Adipocyte (in vitro differentiated cells): ENCODE results near the gene RNF123.
A peak's percentile ranks its signal among the peaks of the same experiment; 100 is the strongest.

ENCODE experiments used
- DNase-seq: peaks from one replicate; pipeline ENCODE4 v3.0.0-alpha.2; 2015; ENCODE audit warnings: low read depth
- H3K27me3 ChIP-seq: replicated peaks from 2 replicates; pipeline ENCODE4 v1.7.0; 2013; ENCODE audit warnings: mild to moderate bottlenecking, low read length, moderate library complexity; ENCODE audit not compliant: control insufficient read depth, insufficient read depth
- H3K36me3 ChIP-seq: 2 replicates; pipeline ENCODE4 v1.7.0; 2013; ENCODE audit warnings: low read length, mild to moderate bottlenecking, moderate library complexity; ENCODE audit not compliant: control insufficient read depth, insufficient read depth, severe bottlenecking
- H3K4me1 ChIP-seq: 2 replicates; pipeline ENCODE4 v1.7.0; 2013; ENCODE audit warnings: mild to moderate bottlenecking, low read length, moderate library complexity; ENCODE audit not compliant: control insufficient read depth, insufficient read depth
- H3K4me3 ChIP-seq: 2 replicates; pipeline ENCODE4 v1.7.0; 2013; ENCODE audit warnings: mild to moderate bottlenecking, low read length, moderate library complexity
- H3K9ac ChIP-seq: 2 replicates; pipeline ENCODE4 v1.7.0; 2013; ENCODE audit warnings: mild to moderate bottlenecking, low read length, moderate library complexity
- H3K9me3 ChIP-seq: 2 replicates; pipeline ENCODE4 v1.7.0; 2013; ENCODE audit warnings: mild to moderate bottlenecking, low read length, moderate library complexity; ENCODE audit not compliant: control insufficient read depth

Gene RNF123

DNA sequence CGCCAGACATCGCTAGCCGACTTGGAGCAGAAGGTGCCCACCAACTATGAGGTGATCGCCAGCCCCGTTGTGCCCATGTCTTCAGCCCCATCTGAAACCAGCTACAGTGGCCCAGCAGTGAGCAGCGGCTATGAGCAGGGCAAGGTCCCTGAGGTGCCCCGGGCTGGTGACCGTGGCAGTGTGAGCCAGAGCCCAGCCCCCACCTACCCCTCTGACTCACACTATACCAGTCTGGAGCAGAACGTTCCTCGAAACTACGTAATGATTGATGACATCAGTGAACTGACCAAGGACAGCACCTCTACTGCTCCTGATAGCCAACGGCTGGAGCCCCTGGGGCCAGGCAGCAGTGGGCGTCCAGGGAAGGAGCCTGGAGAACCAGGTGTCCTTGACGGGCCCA, 28.1 kb upstream of the RNF123 start:
- Histone ChIP-seq H3K27me3 (peaks cover 44% of the 10 kb centered on the region), H3K9me3 (no peaks in the 10 kb centered on the region), H3K36me3 (no peaks in the 10 kb centered on the region), H3K4me3 (no peak overlapping the region), H3K9ac (no peak overlapping the region), H3K4me1 (no peaks in the 10 kb centered on the region)
- no peak for DNase-seq

DNA sequence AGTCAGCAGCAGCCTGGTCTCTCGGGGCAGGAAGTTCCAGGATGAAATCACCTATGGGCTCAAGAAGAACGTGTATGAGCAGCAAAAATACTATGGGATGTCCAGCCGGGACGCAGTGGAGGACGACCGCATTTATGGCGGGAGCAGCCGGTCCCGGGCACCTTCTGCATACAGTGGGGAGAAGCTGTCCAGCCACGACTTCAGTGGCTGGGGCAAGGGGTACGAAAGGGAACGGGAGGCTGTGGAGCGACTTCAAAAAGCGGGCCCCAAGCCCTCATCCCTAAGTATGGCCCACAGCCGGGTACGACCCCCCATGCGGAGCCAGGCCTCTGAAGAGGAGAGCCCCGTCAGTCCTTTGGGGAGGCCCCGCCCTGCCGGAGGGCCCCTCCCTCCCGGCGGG, 27.3 kb upstream of the RNF123 start:
- no peak overlapping the region for H3K4me3 ChIP-seq
- H3K27me3 ChIP-seq = peaks cover 39% of the 10 kb centered on the region
- H3K9me3 ChIP-seq = no peaks in the 10 kb centered on the region
- no peak for DNase-seq
- H3K9ac ChIP-seq = no peak overlapping the region
- no peaks in the 10 kb centered on the region for H3K36me3 ChIP-seq
- H3K4me1 ChIP-seq = peaks cover 3% of the 10 kb centered on the region

DNA sequence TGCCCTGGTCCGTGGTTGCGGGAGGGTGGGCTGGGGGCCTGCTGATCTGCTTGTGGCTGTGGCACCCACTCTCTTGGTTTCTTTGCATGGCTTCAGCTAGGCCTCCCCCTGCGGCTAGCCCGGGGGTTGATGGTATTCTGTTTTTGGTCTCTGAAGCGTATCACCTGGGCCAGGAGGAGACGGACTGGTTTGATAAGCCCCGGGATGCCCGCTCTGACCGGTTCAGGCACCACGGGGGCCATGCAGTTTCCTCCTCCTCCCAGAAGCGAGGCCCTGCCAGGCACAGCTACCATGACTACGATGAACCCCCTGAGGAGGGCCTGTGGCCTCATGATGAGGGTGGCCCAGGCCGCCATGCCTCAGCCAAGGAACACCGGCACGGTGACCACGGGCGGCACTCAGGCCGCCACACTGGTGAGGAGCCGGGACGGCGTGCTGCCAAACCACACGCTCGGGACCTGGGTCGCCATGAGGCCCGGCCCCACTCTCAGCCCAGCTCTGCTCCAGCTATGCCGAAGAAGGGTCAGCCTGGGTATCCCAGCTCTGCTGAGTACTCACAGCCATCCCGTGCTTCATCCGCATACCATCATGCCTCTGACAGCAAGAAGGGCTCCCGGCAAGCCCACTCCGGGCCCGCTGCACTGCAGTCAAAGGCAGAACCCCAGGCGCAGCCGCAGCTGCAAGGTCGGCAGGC, 26.5 kb upstream of the RNF123 start:
- Histone ChIP-seq H3K4me3 (no peak overlapping the region), H3K4me1 (peaks cover 5% of the 10 kb centered on the region), H3K27me3 (peaks cover 37% of the 10 kb centered on the region), H3K36me3 (no peaks in the 10 kb centered on the region), H3K9me3 (no peaks in the 10 kb centered on the region), H3K9ac (no peak overlapping the region)
- DNase-seq = no peak

DNA sequence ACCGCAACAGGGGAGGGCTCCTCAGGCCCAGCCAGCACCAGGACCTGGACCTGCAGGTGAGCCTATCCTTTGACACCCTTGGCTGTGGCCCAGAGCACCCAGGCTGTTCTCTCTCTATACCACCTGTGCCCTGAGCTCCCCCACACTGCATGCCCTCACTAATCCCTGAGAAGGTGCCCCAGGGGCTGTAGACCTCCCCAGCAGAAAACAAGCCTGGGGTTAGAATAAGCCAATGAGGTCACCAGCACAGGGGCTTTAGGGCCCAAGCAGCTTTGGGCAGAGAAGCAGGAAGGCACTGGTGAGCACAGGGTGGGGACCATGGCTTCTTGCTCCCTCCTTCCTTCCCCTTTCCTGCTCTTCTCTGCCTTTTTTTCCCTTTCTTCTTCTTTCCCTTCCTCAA, 25.5 kb upstream of the RNF123 start:
- Histone ChIP-seq H3K9me3 (no peaks in the 10 kb centered on the region), H3K27me3 (peaks cover 29% of the 10 kb centered on the region), H3K4me3 (no peak overlapping the region), H3K9ac (no peak overlapping the region), H3K4me1 (peaks cover 13% of the 10 kb centered on the region), H3K36me3 (no peaks in the 10 kb centered on the region)
- DNase-seq = no peak

DNA sequence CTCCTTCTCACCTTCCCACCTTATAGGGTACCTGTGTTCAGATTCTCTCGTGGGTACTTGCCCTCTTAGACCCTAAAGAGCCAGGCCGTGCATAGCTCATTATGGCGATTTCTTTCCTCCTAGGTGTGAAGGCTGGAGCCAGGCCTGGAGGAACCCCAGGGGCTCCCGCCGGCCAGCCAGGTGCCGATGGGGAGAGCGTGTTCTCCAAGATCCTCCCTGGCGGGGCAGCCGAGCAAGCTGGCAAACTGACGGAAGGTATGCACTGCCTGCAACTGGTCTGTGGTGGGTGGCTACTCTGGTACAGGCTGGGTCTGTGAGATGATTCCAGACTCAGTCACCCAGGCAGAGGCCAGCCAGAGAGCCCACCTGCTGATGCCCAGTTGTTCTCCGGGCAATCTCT, 25.1 kb upstream of the RNF123 start:
- Histone ChIP-seq H3K9me3 (no peaks in the 10 kb centered on the region), H3K9ac (no peak overlapping the region), H3K4me3 (no peak overlapping the region), H3K36me3 (no peaks in the 10 kb centered on the region), H3K27me3 (peaks cover 25% of the 10 kb centered on the region), H3K4me1 (peaks cover 18% of the 10 kb centered on the region)
- no peak for DNase-seq

DNA sequence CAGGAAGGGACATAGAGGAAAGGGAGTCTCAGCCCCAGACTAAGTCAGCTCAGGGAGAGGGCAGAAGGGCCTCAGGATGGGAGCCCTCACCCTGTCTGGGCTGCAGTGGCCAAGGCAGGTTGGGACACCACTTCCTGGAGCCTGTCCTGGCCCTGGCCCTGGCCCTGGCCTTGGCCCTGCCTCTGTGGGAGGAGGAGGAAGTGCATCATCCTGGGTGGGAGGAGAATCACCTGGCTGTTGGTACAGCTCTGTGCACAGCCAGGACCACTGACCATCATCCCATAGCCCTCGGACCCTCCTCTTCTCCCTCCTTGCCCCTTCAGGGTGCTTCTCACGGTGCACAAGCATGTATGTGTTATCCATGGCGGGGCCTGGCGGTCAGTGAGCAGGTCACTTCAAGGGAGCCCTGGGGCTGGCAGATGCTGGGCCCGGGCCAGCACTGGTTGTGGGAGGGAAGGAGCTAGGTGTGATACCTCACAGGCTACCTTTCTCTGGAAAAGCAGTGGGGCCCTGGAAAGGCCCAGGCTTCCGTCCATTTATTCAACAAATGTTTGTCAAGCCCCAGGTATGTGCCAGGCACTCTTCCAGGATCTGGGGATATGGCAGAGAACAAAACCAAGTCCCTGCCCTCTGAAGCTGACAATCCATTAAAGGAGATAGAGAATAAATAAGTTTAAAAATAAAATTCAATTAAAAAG, 23.4 kb upstream of the RNF123 start:
- DNase-seq = no peak
- H3K9me3 ChIP-seq = no peaks in the 10 kb centered on the region
- peaks cover 18% of the 10 kb centered on the region for H3K27me3 ChIP-seq
- no peaks in the 10 kb centered on the region for H3K36me3 ChIP-seq
- H3K4me3 ChIP-seq = no peak overlapping the region
- peaks cover 23% of the 10 kb centered on the region for H3K4me1 ChIP-seq
- no peak overlapping the region for H3K9ac ChIP-seq

DNA sequence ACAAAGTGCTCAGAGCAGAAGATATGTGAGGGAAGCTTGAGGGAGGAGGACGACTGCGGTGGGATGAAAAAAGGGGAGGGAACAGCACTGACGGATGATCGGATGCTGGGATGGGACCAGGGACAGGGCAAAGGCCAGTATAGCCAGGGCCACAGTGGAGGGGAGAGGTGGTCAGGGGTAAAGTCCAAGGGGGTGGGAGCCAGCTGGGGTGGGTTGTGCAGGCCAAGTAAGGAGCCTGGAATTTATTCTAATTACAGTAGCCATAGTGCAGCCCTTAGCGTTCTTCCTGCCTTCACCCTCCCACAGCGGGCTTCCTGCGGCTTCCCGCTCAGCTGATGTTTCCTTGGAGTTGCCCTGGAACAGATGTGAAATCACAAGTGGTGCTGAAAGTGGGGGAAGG, 22.8 kb upstream of the RNF123 start:
- H3K4me3 ChIP-seq = no peak overlapping the region
- H3K4me1 ChIP-seq = peaks cover 23% of the 10 kb centered on the region
- no peaks in the 10 kb centered on the region for H3K9me3 ChIP-seq
- no peak for DNase-seq
- H3K27me3 ChIP-seq = peaks cover 18% of the 10 kb centered on the region
- H3K36me3 ChIP-seq = no peaks in the 10 kb centered on the region
- no peak overlapping the region for H3K9ac ChIP-seq

DNA sequence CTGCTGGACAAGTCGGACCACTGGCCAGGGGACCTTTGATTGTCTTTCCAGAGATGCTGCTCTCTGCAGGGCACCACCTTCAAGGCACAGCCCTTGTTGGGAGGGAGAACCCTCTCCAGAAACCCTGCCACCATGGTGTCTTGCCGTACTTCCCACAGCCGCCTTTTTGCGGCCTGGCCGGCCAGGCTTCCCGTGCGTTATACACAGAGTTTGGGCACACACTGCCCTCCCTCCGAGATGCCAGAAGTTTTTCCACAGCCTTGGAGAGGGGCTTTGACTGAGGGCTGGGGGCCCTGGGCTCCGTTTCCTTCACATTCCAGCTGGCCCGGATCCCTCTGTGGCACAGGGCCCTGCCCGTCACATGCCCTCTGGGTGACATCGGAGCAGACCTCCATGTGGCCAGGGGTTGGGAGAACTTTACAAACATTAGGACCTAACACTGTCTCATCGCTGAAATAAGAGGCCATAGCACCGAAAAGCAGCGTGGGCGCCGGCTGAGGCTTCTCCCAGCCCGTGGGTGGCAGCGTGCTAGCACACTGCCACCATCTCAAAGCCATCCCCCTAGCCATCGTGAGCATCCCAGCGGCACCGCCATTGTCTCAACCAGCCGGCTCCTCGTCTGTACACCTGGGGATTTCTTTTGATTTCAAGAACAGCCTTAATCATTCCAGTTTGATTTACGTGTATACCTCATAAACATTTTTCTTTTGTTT, 21.5 kb upstream of the RNF123 start:
- no peaks in the 10 kb centered on the region for H3K9me3 ChIP-seq
- H3K36me3 ChIP-seq = no peaks in the 10 kb centered on the region
- no peak overlapping the region for H3K9ac ChIP-seq
- DNase-seq = no peak
- peaks cover 23% of the 10 kb centered on the region for H3K4me1 ChIP-seq
- H3K4me3 ChIP-seq = no peak overlapping the region
- peaks cover 15% of the 10 kb centered on the region for H3K27me3 ChIP-seq

DNA sequence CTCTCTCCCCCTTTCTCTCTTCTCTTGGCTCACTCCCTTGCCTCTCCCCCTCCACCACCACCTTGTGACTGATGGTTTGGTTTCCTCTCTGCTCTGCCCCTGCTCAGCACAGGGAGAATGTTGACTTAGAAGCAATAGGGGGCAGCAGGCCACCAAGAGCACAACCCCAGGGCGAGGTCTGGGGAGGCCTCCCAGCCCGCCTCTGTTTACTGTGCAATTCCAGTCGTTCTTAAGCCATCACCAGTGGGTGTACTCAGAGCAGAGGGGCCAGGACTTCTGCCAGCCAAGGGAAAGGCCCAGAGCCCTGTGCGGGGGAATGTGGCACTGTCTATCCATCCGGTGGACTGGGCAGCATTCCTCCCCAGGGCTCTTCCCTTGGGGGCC, 21.0 kb upstream of the RNF123 start:
- H3K4me3 ChIP-seq = no peak overlapping the region
- no peaks in the 10 kb centered on the region for H3K9me3 ChIP-seq
- H3K9ac ChIP-seq = no peak overlapping the region
- no peak for DNase-seq
- H3K4me1 ChIP-seq = peaks cover 27% of the 10 kb centered on the region
- H3K27me3 ChIP-seq = peaks cover 13% of the 10 kb centered on the region
- no peaks in the 10 kb centered on the region for H3K36me3 ChIP-seq

DNA sequence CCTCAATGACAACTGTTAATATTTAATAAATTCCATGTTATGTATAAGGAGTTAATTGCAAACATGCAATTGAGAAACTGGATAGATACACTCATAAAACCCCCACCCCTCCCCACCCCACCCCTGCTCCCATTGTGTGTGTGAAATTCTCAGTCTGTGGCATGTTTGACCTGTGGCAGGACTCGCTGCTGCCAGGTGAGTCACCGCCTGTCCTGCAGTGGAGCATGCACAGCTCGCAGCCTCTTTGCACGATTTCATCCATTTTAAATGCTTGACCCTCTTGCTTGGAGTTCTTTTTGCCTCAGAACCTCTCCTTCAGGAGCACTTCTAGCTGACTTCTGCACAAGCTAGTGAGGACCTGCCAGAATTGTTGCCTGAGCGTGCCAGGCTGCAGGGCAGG, 20.5 kb upstream of the RNF123 start:
- Histone ChIP-seq H3K9me3 (no peaks in the 10 kb centered on the region), H3K4me1 (peaks cover 28% of the 10 kb centered on the region), H3K27me3 (peaks cover 9% of the 10 kb centered on the region), H3K36me3 (no peaks in the 10 kb centered on the region), H3K9ac (peak overlapping the region; percentile 5), H3K4me3 (no peak overlapping the region)
- DNase-seq = peak; percentile 9

DNA sequence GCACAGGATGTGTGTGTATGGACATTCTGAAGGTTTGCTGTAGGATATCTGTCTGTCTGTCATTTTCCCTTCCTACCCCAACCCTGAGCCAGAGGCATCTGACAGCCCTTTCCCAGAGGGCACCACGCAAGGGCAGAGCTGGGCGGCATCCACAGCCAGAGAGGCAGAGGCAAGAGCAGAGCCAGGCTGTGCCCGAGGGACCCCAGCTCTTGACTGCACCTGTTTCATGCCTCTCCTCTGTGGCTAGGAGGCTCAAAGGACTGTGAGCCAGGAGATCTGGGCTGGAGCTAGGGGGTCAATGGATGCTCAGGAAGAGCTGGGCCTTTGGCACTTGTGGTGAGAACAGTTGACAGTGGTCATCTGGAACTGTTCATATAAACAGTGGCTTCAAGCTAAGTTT, 20.0 kb upstream of the RNF123 start:
- no peak for DNase-seq
- Histone ChIP-seq H3K9ac (peak overlapping the region; percentile 5), H3K36me3 (no peaks in the 10 kb centered on the region), H3K4me1 (peaks cover 28% of the 10 kb centered on the region), H3K9me3 (no peaks in the 10 kb centered on the region), H3K4me3 (no peak overlapping the region), H3K27me3 (peaks cover 8% of the 10 kb centered on the region)
